Measurements from ENCODE around the gene FERMT2.
A peak's percentile ranks its signal among the peaks of the same experiment; 100 is the strongest.

Gene FERMT2

DNA sequence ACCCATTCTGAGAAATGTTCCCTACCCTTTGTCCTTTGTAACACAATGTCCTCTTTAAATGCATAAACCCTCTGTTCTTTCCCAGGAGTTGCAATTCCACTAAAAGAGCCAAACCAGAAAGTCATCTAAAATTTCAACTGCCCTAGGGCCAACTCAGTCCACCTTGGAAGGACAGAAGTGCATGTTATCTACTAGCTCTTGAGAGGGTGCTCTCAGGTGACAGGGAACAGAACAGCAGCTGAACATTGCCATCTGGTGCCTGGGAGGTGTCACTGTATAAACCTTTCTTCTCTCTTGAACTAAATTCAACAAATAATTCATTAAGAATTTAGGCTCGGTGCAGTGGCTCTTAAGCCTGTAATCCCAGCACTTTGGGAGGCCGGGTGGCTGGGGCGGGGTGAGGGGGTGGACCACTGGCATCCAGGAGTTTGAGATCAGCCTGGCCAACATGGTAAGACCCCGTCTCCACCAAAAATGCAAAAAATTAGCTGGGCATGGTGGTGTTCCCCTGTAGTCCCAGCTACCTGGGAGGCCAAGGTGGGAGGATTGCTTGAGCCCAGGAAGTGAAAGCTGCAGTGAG lies 10.3 kb upstream of the FERMT2 start:
- FAIRE-seq (peak; percentile 77), DNase-seq (ENCODE audit: insufficient read length) (peak; percentile 38)
- no peak for TF ChIP-seq POLR2AphosphoS5 (IDR thresholded peaks at IDR 0.05; ENCODE audit: low read depth, low read length)
- no peak for TF ChIP-seq TAF1 (IDR thresholded peaks at IDR 0.05; ENCODE audit: borderline replicate concordance, low read depth, low read length)
- no peak for TF ChIP-seq POLR2A (IDR thresholded peaks at IDR 0.05; ENCODE audit: low read depth, low read length)

DNA sequence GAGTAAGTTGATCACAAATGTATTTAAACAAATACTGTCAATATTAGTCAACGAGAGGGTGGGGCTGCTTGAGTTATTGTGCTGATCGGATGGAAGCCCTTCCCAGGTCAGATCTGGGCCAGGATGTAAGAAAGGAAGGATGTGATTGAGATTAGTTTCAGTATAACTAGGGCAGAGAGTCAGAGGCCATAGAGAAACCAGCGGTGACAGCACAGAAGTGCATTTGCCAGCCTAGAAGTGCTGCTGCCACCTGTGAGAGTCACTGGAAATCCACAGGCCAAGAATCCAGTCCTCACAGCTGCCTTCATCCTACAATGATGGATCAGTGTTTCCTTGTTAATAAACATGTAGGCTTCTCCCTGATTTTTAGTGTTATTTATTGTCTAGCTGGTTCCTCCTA lies 9.8 kb upstream of the FERMT2 start:
- DNase-seq (ENCODE audit: insufficient read length) (no peak), FAIRE-seq (no peak)

DNA sequence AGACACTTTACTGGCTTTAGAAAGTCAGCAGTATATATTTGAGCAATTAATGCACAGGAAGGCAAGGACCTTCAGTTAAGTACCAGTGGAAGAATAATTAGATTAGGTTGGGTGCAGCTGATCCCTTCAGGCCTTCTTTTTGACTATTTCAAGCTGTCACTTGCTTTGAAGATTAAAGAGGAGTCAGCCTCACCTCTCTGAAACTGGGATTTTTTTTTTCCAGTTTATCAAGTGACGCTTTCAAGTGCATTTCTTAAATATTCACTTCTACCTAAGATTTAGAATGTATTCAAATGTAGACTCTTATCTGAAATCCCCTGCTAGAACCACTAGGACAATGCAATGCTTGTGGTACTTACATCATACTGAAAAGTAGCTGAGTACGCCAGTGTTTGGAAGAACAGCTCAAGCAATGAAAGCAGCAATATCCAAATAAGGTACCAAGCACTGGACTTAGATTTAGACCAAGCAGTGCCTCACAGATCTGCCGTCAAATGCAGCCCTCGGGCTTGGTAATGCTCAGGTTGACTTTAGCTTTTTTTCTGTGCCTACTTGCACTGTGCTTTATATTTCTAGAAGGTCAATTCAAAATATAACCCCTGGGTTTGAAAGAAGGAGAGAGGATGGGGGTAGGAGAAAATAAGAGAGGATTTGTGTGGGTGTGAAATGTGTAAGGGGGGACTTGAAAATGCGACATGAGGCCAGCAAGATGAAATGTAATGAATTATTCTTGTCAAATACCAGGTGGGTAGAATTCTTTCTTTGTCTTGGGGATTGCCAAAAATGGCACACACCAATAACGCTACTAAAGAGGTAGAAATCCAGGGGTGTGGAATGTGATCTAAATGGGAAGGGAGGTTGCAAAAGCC lies 3.7 kb upstream of the FERMT2 start:
- TF ChIP-seq POLR2AphosphoS5 (IDR thresholded peaks at IDR 0.05; ENCODE audit: low read depth, low read length) (0 out of 2 replicates have a peak, but pooled peaks have one; percentile 1), TAF1 (IDR thresholded peaks at IDR 0.05; ENCODE audit: borderline replicate concordance, low read depth, low read length) (no peak), POLR2A (IDR thresholded peaks at IDR 0.05; ENCODE audit: low read depth, low read length) (0 out of 2 replicates have a peak, but pooled peaks have one; percentile 2)
- FAIRE-seq (peak; percentile 14), DNase-seq (ENCODE audit: insufficient read length) (no peak)

More for the DNA sequence above, 9.8 kb upstream of the FERMT2 start:
- no peak for TF ChIP-seq POLR2A (IDR thresholded peaks at IDR 0.05; ENCODE audit: low read depth, low read length)
- no peak for TF ChIP-seq POLR2AphosphoS5 (IDR thresholded peaks at IDR 0.05; ENCODE audit: low read depth, low read length)
- no peak for TF ChIP-seq TAF1 (IDR thresholded peaks at IDR 0.05; ENCODE audit: borderline replicate concordance, low read depth, low read length)

DNA sequence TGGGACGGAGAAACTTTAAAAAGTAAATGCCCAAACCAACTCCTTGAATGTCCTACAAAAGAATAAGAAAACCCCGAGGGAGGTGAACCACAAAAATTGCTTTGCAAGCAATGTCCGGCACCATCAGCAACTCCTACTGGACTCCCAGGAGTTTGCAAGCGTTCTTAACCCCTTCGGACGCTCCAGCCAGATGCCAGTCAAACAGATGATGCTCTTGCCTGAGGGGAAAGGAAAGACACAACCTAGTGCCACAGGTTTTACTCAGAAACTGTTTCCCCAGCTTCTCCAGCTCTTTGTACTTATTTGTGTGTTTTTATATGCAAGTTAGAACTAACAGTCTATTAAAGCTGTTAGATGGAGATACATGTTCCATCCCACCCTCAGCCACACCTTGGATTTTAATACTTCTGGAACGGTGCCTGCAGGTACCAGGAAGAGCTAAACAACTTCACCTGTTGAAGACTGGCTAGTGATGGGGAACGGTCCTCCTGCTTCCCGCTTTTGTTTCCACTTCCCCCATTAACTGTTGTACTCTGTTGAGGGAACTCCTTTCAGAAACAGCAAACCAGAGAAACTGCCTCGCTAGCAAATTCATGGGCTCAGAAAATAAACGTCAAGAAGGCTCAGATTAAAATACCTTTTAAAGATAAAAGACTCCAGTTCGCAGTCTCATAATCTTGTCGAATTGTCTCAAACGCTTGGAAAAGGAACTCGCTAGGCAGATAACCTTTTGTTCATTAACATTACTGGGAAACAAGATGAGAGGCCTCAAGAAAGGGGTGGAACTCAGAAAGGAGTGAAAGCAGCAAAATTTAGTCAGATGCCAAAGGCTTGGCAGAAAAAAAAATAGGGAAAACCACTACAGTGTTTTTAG lies 1.1 kb upstream of the FERMT2 start:
- TF ChIP-seq TAF1 (IDR thresholded peaks at IDR 0.05; ENCODE audit: borderline replicate concordance, low read depth, low read length) (no peak), POLR2AphosphoS5 (IDR thresholded peaks at IDR 0.05; ENCODE audit: low read depth, low read length) (no peak), POLR2A (IDR thresholded peaks at IDR 0.05; ENCODE audit: low read depth, low read length) (no peak)
- FAIRE-seq (peak; percentile 67), DNase-seq (ENCODE audit: insufficient read length) (no peak)

DNA sequence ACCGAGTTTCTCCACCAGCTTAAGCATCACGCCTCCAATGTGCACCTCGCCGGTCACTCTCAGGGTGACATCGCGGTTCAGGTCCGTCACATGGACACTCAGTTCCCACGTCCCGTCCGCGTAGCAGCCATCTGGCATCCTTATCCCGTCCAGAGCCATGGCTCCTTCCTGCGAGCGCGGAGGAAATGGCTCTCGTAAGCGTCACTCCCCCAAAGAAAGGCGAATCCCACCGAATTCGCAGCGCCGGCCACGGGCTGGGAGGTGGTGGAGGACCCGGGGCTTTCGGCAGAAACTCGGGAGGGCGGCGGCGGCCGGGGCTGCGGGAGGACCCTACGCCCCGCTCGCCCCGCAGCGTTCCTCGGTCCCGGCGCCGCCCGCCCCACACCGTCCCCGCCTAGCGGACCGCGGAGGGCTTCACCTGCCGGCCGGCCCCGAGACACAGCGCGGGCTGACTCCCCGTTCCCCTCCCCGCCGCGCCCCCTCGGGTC lies 396 bp downstream of the FERMT2 start:
- no peak for TF ChIP-seq POLR2A (IDR thresholded peaks at IDR 0.05; ENCODE audit: low read depth, low read length)
- TF ChIP-seq TAF1 (IDR thresholded peaks at IDR 0.05; ENCODE audit: borderline replicate concordance, low read depth, low read length): no peak
- TF ChIP-seq POLR2AphosphoS5 (IDR thresholded peaks at IDR 0.05; ENCODE audit: low read depth, low read length): no peak
- DNase-seq (ENCODE audit: insufficient read length) (no peak), FAIRE-seq (no peak)

DNA sequence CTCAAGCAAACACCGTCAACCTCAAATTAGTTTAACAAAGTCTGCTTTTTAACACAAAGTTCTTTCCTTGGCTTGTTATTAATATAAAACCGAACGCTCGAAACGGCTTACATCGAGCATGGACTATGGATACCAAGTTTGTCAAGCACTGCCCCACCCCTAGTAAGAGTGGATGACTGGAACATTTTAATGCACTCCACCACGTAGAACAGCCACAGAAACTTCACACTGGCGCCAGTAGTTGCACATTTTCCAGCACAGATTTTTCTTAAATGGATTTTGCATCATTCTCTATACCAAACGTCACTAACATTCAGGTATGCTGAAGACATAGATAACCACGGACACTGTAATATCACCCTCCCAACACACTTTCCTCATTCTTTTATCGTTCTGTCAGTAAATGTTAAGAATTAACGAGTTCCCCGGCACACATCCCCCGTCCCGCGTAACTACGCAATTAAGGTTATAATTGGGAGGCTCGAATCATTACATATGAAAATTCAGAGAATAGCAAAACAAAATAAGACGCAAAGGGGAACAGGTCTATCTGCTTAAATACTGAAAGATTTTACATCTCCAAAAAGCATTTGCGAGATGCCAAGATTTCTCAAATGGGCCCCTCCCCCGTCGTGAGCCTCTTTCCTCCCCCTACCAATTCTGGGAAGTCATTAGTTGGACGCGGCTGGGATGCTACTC lies 990 bp downstream of the FERMT2 start:
- peak; percentile 51 for FAIRE-seq
- DNase-seq (ENCODE audit: insufficient read length): no peak
- TF ChIP-seq POLR2AphosphoS5 (IDR thresholded peaks at IDR 0.05; ENCODE audit: low read depth, low read length): no peak
- no peak for TF ChIP-seq POLR2A (IDR thresholded peaks at IDR 0.05; ENCODE audit: low read depth, low read length)
- TF ChIP-seq TAF1 (IDR thresholded peaks at IDR 0.05; ENCODE audit: borderline replicate concordance, low read depth, low read length): no peak

DNA sequence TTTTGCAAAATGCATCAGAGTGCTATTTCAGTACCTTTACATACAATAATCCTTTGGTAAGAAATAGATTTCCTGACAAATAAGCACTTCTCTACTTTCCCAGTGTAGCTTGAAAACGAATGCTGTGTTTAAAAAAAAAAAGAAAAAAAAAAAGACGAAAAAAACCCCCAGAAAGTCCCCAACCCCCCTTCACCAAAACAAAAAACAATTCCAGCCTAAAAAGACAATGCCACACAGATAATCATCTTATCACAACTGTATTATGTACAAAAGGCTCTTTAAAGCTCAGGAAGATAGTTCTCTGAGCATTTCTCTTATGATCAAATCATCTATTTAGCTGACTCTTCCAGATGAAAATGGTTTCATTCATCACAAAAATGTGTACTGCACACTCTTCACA lies 1.6 kb downstream of the FERMT2 start:
- no peak for TF ChIP-seq POLR2A (IDR thresholded peaks at IDR 0.05; ENCODE audit: low read depth, low read length)
- TF ChIP-seq POLR2AphosphoS5 (IDR thresholded peaks at IDR 0.05; ENCODE audit: low read depth, low read length): no peak
- DNase-seq (ENCODE audit: insufficient read length) (no peak), FAIRE-seq (no peak)

DNA sequence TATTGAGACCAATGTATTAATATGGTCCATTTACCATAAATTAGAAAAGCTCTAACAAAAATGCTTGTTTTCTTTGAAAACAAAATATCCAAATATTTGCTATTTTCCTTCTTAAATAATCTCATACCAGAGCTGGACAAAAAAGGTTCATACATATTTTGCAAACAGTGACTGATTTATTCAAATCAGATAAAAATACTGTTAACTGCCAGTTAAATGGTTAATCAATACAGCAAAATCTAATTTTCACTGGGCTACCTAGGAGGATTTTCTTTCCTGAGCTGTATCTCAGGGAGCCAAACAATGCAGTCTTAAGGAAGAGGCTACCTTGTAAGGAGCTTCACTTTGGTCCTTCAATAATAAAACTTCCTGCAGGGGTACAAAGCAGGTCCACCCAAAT lies 2.0 kb downstream of the FERMT2 start:
- FAIRE-seq (no peak), DNase-seq (ENCODE audit: insufficient read length) (no peak)
- TF ChIP-seq POLR2AphosphoS5 (IDR thresholded peaks at IDR 0.05; ENCODE audit: low read depth, low read length) (no peak), POLR2A (IDR thresholded peaks at IDR 0.05; ENCODE audit: low read depth, low read length) (no peak), TAF1 (IDR thresholded peaks at IDR 0.05; ENCODE audit: borderline replicate concordance, low read depth, low read length) (no peak)

DNA sequence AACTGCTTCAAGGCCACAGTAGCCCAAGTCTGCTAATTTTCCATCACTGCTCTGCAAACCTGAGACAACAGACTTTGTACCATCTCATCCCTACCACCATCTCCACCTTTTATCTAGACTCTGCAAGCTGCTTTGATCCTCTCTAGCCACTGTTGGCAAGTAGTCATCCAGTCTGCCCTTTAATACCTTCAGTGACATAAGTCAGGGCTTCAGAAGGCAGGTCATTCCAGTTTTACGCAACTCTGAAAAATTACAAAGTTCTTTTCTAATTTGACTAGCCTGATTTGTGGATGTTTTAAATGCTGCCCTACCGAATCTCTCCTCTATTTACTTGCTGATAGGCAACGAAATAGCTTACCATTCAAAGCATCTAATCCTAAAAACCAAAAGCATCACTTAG lies 2.8 kb downstream of the FERMT2 start:
- no peak for TF ChIP-seq POLR2A (IDR thresholded peaks at IDR 0.05; ENCODE audit: low read depth, low read length)
- TF ChIP-seq TAF1 (IDR thresholded peaks at IDR 0.05; ENCODE audit: borderline replicate concordance, low read depth, low read length): no peak
- no peak for TF ChIP-seq POLR2AphosphoS5 (IDR thresholded peaks at IDR 0.05; ENCODE audit: low read depth, low read length)
- FAIRE-seq (no peak), DNase-seq (ENCODE audit: insufficient read length) (no peak)

DNA sequence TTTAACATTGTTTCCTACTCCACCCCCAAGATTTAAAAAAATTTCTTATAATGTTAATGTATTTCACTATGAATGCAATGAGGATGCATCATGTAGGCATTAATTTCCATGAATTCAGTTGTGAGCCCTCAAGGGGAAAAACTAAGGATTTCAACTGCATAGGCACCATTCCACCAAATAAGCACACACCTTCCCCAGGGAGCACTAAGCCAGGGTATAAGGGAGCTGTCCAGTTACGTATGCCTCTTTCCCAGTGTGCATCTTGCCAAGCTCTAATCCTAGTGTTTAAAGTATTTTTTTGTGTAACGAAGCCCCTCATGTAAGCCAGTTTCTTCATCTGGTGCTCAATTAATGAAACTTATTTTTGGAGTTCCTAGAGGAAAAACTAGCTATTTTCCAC lies 6.6 kb downstream of the FERMT2 start:
- no peak for DNase-seq (ENCODE audit: insufficient read length)
- no peak for FAIRE-seq
- TF ChIP-seq TAF1 (IDR thresholded peaks at IDR 0.05; ENCODE audit: borderline replicate concordance, low read depth, low read length) (no peak), POLR2A (IDR thresholded peaks at IDR 0.05; ENCODE audit: low read depth, low read length) (no peak), POLR2AphosphoS5 (IDR thresholded peaks at IDR 0.05; ENCODE audit: low read depth, low read length) (no peak)

All from GM12892 (cell line).